Measurements from ENCODE around the gene ENOX1. TPM values are rescaled to one million over a fixed set of nuclear protein-coding genes. Genes with fewer than 3 reads are reported as not detected.

The ENOX1 gene
- total RNA-seq, 1 experiment from 2014 or later, result 1.5 TPM

DNA sequence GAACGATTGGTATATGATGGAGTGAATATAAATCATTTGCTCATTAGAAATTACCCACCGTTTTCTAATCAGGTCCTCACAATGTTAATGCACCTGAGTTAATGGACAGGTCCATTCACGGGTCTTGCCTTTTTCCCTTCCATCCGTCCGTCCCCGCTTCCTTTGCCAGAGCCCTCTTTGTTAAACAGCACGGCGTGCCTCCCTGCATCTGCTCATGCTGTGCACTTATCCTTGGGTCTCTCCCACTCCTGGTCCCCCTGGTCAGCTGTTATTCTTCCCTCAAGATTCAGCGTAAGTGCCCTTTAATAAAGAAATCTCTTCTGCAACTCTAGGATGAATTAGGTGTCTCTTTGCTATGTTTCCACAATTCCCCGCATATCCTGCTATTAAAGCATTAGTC lies 438.9 kb downstream of the ENOX1 start:
- H3K36me3 Mint-ChIP-seq (ENCODE audit: insufficient read depth, unreplicated experiment), result no peaks in the 10 kb centered on the region
- H3K4me1 Mint-ChIP-seq (ENCODE audit: low read depth, unreplicated experiment), result no peaks in the 10 kb centered on the region
- no peak for DNase-seq
- TF ChIP-seq, protein P1, sequence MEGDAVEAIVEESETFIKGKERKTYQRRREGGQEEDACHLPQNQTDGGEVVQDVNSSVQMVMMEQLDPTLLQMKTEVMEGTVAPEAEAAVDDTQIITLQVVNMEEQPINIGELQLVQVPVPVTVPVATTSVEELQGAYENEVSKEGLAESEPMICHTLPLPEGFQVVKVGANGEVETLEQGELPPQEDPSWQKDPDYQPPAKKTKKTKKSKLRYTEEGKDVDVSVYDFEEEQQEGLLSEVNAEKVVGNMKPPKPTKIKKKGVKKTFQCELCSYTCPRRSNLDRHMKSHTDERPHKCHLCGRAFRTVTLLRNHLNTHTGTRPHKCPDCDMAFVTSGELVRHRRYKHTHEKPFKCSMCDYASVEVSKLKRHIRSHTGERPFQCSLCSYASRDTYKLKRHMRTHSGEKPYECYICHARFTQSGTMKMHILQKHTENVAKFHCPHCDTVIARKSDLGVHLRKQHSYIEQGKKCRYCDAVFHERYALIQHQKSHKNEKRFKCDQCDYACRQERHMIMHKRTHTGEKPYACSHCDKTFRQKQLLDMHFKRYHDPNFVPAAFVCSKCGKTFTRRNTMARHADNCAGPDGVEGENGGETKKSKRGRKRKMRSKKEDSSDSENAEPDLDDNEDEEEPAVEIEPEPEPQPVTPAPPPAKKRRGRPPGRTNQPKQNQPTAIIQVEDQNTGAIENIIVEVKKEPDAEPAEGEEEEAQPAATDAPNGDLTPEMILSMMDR (IDR thresholded peaks at IDR 0.05; ENCODE audit: unreplicated experiment), result no peak
- no peak overlapping the region for H3K27ac Mint-ChIP-seq (ENCODE audit: unreplicated experiment)
- no peaks in the 10 kb centered on the region for H3K27me3 Mint-ChIP-seq (ENCODE audit: unreplicated experiment)
- CTCF ChIA-PET, result no interaction called here
- no TSS peak for BruUV-seq (replicated peaks)
- H3K4me3 Mint-ChIP-seq (ENCODE audit: low read depth, unreplicated experiment), result no peak overlapping the region
- intact Hi-C loops (cut with micrococcal nuclease; ENCODE audit: unreplicated experiment), result no loop called here
- no peaks in the 10 kb centered on the region for H3K9me3 Mint-ChIP-seq (ENCODE audit: low read depth, unreplicated experiment)

DNA sequence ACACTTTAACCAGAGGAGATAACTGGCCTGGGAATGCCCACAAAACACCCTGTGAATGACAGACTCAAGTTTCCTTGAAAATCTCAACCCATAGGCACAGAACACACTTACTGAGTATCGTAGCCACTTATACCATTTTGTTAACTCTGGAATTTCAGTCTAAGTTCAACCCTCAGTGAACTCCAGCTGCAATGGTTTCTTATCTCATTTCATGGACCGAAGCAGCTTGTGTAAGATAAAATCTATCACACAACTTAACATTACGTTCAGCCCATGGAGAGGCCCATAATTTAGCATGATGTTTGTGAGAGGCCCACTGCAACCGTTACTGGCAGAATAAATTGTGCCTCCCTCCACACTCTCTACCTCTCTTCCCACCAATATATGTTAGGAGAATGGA lies 440.3 kb downstream of the ENOX1 start:
- Mint-ChIP-seq H3K4me3 (ENCODE audit: low read depth, unreplicated experiment) (no peak overlapping the region), H3K27ac (ENCODE audit: unreplicated experiment) (no peak overlapping the region), H3K4me1 (ENCODE audit: low read depth, unreplicated experiment) (no peaks in the 10 kb centered on the region), H3K9me3 (ENCODE audit: low read depth, unreplicated experiment) (no peaks in the 10 kb centered on the region), H3K36me3 (ENCODE audit: insufficient read depth, unreplicated experiment) (no peaks in the 10 kb centered on the region), H3K27me3 (ENCODE audit: unreplicated experiment) (no peaks in the 10 kb centered on the region)
- DNase-seq, result no peak
- intact Hi-C loops (cut with micrococcal nuclease; ENCODE audit: unreplicated experiment), result no loop called here
- no TSS peak for BruUV-seq (replicated peaks)
- TF ChIP-seq, protein P1 (IDR thresholded peaks at IDR 0.05; ENCODE audit: unreplicated experiment), result no peak
- CTCF ChIA-PET, result interaction anchor here (0.7 kb wide), 1 partner anchor 229 kb away, joined by 4 read pairs; no protein-coding TSS in a partner anchor

GRCh38 chr13:43343645-43344044 lies 443.1 kb downstream of the ENOX1 start:
- TF ChIP-seq, protein P1 (IDR thresholded peaks at IDR 0.05; ENCODE audit: unreplicated experiment), result no peak
- Mint-ChIP-seq H3K27ac (ENCODE audit: unreplicated experiment) (no peak overlapping the region), H3K4me1 (ENCODE audit: low read depth, unreplicated experiment) (no peaks in the 10 kb centered on the region), H3K9me3 (ENCODE audit: low read depth, unreplicated experiment) (no peaks in the 10 kb centered on the region), H3K27me3 (ENCODE audit: unreplicated experiment) (no peaks in the 10 kb centered on the region), H3K36me3 (ENCODE audit: insufficient read depth, unreplicated experiment) (no peaks in the 10 kb centered on the region), H3K4me3 (ENCODE audit: low read depth, unreplicated experiment) (no peak overlapping the region)
- CTCF ChIA-PET, result no interaction called here
- DNase-seq, result no peak
- intact Hi-C loops (cut with micrococcal nuclease; ENCODE audit: unreplicated experiment), result no loop called here
- no TSS peak for BruUV-seq (replicated peaks)

DNA sequence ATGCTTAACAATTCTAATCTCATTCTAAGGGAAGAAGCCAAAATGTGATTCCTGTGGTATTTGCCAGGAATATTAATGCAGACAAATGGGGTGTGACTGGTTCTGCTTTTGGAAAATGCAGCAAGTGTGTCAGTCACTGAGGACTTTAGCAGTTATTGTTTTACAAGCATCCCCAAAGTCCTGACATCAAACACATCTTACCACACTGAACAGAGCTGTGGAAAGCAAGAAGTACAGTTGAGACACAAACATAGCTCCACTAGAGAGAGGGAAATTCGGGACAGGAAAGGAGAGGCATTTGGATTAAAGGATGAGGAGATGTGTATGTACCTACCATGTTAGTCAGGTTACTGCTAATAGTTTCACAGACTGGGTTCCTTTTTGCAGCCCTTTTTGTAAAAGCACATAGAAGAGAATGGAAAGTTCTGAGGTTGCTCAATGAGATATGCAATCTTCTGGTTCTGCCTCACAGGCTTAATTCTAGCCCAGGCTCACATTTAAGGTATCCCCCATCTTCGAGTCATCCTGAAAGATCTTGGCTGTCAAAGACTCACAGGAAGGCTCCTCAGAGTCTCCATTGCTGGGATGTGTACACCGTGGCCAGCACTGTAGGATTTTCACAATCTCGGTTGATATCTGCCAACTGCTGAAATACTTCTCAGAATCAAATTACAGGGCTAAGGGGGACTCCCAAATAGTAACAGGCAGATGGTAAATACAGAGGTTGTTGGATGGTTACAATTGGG lies 446.8 kb downstream of the ENOX1 start:
- H3K9me3 Mint-ChIP-seq (ENCODE audit: low read depth, unreplicated experiment), result no peaks in the 10 kb centered on the region
- H3K27me3 Mint-ChIP-seq (ENCODE audit: unreplicated experiment), result no peaks in the 10 kb centered on the region
- no peaks in the 10 kb centered on the region for H3K4me1 Mint-ChIP-seq (ENCODE audit: low read depth, unreplicated experiment)
- DNase-seq, result no peak
- intact Hi-C loops (cut with micrococcal nuclease; ENCODE audit: unreplicated experiment), result no loop called here
- CTCF ChIA-PET, result no interaction called here
- TF ChIP-seq, protein P1 (IDR thresholded peaks at IDR 0.05; ENCODE audit: unreplicated experiment), result no peak
- no peak overlapping the region for H3K4me3 Mint-ChIP-seq (ENCODE audit: low read depth, unreplicated experiment)
- no peak overlapping the region for H3K27ac Mint-ChIP-seq (ENCODE audit: unreplicated experiment)
- no peaks in the 10 kb centered on the region for H3K36me3 Mint-ChIP-seq (ENCODE audit: insufficient read depth, unreplicated experiment)
- BruUV-seq (replicated peaks), result no TSS peak
